HG03575 (cell line): ENCODE measurements around the gene SHB.

Experiments used
- ATAC-seq: cut with Tn5 transposase; IDR thresholded peaks from one replicate; pipeline ENCODE4 v1.9.1; 2021; ENCODE audit not compliant: unreplicated experiment, insufficient number of reproducible peaks, low FRiP score; ENCODE audit errors: extremely low read depth

SHB gene

DNA sequence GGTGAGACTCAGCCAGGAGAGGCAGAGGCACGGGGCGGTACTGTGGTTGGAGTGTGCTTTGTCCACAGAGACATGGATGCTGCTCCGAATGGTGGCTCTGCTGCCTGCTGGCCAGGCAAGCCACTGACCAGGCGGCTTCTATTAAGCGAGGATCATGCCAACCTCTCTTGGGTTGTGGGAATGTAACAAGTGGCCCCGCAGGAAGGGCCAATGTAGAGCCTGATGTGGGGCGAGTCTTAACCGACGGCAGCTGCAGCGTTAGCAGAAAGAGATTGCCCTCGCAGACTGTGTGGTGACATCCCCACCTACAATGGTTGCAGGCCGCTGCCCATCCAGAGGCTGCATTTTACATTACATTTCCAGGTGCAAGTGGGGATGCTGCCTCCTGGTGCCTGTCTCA, 118.5 kb downstream of the SHB start:
- no peak for ATAC-seq

DNA sequence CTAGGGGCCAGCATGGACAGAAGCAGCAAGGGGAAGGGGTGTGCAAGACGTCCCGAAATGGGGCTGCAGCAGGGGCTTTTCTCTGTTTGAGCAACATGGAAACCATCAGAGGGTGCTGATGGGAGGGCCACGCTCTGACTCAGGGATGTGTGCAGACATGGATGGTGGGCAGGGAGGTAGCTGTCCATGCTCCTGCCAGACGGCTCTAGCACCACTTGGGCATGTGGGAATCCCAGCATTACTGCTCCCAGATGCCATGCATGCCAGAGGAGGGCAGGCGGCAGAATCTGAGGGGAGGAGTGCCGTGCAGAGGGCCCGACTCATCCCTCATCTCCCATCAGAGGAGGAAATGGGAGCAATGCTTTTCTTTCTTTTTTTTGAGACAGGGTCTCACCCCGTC, 119.5 kb downstream of the SHB start:
- ATAC-seq = no peak

DNA sequence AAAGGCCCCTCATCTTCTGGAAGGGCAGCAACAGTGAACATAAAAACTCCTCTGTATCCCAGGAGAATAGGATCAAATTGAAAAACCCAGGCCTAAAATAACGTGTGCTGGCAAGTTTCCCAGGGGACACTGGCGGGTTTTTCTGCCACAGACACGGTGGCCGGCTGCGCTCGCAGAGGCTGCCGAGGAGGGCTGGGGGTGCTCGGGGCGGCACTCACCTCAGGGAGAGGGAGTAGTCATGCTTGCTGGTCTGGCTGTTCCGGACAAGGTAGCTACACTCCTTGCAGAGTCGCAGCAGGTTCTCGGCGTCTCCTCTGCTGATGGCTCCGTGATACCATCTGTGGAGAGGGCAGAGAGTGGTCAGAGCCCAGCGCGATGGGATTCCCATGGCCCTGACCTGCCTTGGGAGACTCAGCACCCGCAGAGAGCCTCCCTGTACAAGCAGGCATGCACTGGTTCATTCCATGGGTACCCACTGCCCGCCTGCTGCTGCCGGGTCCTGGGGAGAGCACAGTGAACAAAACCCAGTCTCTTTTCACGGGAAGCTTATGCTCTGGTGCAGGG, 120.5 kb downstream of the SHB start:
- no peak for ATAC-seq

DNA sequence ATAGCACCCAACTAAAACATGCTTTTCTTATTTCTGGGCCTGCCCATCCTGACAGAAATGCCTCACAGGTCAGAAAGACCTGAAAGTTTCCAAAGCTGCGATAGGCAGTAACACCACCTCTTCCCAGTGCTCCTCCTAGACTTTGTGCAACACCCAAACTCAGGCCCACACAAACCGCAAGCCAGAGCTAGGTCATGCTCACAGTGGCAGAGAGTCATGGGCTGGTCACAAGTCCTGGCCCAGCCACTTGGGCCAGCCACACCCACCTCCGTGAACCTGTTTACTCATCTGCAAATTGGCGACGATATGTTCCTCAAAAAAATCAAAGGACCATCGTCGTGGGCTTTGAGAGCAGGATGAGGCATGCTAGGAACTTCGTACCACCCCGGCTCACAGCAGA, 121.0 kb downstream of the SHB start:
- ATAC-seq = no peak

DNA sequence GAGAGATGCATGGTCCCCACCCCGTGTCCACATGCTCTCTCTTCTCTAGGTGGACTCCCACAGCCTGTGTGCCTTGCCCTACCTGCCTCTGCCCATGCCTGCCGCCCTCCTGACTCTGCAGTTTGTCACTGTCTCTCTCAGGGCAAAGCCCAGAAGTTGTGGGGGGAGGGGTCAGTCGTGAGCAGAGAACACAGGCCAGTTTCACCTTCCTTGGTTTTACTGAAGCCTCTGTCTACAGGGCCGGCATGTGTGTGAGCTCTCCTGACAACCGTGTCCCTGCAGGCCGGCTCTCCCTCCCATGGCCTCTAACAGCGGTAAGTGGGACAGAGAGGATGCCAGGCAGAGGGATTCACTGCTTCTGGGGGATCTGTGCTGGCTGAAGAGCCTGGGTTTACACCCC, 121.6 kb downstream of the SHB start:
- ATAC-seq = no peak

DNA sequence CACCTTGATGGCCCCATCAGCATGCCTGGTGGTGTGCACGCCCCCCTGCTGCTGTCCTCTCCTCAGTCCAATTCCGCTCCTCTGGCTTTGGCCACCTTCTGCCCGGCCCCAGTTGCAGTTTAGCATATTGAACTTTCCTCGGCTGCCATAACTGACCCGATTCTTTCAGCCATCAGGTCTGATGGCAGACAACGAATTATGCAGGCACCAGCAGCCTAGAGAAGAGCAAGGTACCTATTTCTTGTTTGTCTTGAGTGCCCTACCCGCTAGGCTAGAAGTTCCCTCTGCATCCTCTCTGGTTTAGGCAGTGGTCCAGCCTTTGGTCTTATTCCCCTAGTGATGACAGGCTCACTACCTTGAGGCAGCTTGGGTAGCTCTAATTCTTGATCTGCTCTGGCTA, 122.1 kb downstream of the SHB start:
- ATAC-seq = no peak

DNA sequence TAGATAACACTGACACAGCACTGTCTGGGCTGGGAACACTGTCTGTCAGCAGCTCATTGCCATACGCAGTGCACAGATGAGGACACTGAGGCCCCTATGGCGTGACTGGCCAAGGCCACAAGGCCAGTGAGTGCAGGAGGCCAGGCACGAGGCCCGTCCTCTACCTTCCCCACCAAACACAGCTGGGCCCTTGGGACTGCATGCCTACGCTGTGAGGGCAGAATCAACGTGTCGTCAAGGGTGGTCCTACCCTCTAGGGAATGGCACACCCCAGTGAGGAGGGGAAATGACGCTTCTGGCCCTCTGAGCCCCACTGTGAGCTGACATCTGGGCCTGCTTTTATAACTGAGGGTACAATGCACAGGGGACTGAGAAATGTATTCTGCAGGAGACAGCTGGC, 123.0 kb downstream of the SHB start:
- ATAC-seq = no peak

DNA sequence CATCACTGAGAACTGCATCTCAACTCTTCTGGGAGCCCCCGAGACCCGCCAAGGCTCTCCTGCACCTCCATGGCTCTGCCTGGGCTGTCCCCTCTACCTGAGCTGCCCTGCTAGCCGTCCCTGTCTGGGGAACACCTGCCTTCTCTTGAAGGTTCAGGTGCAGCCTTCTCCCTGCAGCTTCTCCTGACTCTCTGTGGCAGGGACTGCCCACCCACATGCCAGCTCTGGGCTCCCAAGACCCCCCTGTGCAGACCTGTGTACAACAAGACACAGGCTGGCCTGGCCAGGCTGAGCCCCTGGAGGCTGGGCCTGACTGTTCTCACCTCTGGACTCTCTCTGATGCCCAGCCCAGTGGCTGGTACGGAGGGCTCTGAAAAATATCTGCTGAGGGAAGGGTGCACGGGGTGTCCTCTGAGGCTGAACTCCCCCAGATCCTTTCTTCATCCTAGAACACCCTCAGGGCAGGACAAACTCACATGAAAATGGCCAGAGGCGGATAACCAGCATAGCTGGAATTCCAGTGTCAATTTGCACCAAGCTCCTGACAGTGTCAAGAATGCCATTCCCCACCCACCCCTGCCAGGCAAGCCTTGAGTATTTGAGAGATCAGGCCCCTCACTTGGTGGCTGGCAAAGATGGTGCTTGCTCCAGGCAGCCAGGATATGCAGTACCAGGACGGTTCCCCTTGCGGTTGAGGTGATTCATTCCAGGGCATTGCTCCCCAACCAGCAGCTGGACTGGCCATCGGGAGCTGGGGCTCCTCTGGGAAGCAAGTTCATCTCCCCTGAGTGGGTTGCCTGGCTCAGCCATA, 124.2 kb downstream of the SHB start:
- ATAC-seq = no peak

DNA sequence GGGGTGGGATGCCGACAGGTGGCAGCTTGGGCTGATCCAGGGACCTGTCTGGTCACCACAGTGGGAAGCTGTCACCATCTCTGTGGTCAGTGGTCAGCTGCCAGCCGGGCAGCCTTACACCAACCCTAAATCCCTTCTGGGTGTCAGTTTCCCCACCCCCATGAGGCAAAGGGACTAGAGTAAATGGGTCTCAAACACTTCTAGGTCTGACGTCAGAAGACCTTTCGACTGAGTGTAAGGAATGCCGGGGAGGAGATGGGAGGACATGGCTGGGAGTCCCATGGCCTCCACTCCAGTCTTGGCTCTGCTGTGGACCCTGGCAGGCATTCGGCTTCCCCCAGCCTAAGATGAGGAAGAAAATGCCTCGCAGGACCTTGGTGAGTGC, 124.8 kb downstream of the SHB start:
- ATAC-seq = no peak

DNA sequence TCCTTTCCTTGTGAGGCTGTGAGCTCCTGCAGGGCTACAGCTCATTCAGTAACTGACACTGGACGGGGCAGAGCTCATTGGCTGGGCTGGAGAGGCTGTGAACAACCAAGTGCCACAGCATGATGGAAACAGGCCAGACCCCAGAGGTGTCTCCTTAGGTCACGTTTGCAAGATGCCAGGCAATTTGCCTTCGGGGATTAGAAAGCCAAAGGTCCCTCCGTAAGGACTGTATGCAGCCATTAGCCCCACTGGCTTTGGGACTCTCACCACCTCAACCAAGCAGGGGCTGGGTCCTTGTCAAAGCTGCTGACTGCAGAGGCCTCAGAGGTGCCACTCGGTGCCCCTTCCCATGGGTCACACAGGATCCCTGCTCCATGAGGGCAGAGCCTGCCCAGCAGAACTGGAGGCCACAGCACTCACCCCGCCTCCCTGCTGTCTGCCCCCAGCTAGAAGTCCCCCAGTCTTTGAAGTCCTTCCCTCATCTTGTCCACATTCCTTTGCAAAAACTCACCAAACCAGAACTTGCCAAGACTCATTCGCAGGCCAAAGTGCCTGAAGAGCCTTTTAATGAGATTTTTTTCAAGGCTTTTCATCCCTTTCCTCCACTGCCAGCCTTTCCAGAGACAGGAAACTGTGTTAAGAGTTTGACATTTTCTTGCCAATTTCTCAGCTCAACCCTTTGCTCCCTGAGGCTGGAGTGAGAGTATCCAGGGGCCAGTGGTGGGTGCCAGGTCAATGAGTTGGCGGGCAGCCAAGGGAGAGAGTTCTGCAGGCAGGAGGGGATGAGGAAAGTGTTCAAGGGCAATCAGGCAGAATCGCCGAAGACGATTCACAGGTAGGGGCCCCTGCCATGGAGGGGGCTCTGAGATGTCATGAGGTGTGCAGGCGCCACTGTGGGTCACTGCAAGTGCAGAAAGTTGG, 125.4 kb downstream of the SHB start:
- ATAC-seq = no peak

DNA sequence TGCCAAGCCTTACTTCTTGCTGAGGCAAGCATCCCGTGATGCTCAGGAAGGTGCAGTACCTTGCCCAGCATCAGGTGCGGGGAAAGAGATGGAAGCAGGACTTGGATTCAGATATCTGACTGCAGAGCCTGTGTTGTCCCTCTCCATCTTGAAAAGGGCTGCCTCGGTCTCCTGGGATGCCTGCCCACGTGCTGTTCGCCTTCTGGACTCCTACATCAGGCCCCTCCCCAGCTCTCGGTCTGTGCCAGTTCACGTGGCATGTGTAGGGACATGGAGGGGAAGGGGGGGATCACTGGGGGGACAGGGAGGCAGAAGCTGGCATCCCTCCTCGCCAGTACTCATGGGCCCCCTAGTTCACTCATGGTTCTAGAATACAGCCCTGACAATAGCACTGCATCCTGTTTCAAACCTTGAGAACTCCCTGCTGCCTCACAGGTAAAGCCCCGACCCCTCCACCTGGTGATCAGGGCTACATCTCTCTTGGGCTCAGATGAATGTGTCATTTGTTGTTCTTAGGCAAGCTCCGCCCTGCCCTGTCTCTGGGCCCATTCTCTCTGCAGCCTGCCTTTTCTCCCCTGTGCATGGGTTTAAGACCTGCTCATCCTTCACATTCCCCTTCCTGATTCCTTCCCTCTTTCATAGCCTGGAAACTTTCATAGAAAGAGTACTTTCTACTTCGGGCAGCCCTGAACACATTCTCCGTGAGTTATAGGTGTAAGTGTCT, 126.2 kb downstream of the SHB start:
- ATAC-seq = no peak

DNA sequence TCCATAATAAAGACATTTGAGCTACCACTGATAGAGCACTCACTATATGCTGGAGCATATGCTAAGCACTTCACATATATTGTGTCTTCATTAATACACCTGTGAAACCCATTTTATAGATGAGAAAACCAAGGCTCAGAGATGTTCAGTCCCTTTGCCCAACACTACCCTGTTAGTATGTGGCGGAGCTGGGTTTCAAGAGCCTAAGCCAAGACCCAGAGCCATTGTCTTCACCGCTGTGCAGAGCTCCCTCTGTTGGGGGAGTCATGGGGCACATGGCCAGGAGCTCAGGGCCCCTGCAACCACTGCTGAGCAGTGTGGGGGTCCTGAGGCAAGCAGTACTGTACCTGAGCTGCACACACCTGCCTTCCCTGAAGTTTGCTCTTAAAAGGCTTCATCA, 127.8 kb downstream of the SHB start:
- ATAC-seq = no peak

DNA sequence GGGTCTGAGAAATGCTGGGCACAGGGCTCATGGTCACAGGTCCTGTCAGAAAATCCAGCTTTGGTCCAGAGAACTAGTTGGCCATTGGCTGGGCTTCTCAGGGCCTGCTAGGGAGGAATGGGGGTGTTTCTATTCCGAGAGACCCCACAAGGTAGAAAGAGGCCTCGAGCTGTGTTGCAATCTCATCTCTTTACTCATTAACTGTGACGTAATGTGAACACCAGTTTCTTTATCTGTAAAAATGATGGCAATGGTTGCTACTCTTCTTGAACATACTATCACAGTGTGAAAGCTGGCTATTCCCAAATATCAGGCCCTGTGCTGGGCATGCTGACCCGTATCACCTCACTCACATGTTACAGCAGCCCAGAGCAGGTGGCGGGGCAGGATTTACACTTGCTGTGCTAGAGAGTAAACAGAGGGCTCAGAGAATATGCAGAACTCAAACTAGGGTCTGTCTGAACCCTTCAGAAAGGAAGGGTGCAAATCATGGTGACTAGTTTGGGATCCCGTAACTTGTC, 129.4 kb downstream of the SHB start:
- no peak for ATAC-seq

DNA sequence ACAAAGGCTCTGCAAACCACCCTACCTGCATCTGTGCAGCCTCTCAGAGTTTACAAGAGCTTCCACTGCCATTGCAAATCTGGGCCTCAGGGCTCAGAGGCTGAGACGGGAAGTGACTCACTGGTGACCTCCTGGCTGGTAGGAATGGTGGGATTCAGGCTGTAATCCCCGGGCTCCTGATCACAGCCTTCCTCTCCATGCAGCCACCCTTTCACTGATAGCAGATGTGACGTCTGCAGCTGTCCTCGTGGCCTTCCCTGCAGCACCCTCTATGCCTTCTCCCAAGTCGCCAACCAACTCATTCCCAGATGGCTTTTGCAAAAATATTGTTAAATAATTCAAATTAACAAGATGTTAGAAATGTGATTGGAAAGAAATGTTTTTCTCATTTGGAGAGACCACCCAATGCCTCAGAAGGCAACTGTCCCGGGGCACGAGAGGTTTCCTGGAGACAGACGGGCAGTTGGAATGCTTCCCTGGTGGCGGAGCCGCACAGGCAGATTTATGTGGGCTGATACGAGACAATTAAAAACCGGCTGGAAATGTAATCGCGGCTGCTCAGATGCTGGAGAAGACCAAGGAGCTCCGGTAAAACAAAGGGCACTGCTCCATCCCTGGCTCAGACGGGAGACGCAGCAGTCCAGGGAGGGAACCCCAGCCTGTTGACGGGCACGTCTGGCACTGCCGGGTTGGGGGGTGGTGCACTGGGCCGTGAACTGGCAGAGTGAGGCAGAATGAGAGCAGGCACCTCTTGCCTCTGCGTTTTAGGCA, 130.7 kb downstream of the SHB start:
- ATAC-seq = no peak

DNA sequence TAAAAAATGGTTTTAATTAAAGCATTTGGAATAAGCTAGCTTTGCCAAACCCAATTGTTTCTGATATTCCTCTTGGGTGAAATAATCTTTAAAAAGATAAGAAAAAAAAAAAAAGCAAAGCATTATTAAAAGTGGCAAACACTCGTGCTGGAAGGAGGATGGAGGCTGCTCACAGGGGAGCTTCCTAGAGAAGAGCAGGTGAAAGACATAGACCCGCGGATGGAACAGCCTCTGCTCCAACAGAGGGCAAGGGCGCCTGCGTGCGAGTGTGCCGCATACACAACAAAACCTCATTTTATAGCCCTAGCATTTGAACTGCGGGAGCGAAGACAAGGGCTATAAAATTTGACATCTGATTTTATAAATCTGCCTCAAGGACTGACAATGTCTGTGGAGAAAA, 131.7 kb downstream of the SHB start:
- ATAC-seq = no peak

DNA sequence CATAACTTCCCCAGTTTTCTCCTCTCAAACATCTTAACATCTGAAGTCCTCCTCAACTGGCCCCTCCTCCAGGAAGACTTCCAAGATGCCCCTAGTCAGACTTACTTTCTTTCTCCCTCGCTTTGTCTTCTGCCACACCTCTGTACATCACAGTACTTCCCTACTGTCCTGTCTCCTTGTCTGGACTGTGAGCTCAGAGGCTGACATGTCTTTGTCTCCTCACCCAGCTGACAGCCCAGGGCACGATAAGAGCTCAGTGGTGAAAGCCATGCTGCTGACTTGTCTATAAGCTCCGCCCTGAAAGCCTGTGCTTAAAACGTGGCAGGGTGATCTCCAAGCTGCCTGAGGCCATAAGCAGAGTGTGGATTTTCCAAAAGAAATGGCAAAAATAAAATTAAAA, 132.1 kb downstream of the SHB start:
- ATAC-seq = no peak

DNA sequence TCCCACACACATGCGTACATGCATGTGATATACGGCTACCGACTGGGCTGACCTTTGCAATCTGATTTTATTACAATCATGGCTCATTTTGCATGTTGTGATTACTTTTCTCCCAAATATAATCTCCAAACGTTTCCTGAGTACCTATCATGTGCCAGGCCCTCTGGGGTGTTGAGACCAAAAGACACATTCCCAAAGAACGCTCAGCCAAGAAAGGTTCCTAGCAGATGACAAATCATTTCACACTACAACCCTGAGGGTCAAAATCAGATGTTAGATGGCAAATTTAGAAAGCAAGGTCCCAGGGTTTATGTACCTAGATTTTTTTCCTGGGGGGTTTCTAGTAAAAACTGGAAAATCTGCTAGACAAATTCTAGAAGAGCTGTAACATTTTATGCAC, 132.7 kb downstream of the SHB start:
- no peak for ATAC-seq

DNA sequence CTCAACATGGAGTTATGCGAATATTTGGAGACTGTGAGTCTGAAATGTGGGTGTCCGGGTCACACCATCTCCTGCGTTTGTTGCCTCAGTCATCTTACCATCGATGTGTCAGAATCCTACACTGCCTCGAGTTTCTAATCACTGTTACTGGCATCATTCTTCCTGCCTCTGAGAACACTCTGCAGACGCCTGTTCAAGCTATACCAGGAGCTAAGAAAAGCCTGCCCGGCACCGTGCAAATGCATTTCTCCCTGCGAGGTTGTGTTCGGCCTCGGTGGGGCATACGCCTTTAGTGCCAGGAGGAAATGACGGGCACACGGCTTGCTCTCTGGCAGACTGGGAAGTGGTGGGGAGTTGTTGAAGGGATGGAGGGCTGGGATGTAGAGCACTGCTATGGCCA, 133.9 kb downstream of the SHB start:
- no peak for ATAC-seq

DNA sequence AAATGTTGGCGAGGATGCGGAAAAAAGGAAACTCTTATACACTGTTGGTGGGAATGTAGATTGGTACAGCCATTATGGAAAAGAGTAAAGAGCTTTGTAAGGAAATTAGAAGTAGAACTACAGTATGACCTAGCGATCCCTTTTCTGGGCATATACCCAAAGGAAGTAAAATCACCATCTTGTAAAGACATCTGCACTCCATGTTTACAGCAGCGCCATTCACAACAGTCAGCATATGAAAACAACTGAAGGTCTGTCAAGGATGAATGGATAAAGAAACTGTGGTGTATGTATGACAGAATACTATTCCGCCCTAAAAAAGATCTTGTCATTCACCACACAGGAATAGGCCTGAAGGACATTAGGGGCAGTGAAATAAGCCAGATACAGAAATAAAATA, 137.4 kb downstream of the SHB start:
- ATAC-seq = no peak
